H1 (cell line): ENCODE measurements around the gene NFASC. TPM values are rescaled to one million over a fixed set of nuclear protein-coding genes. Genes with fewer than 3 reads are reported as not detected.

Source experiments
- CTCF ChIA-PET: fragments of 300-600 bp; sonication (Branson Sonifier 250); formaldehyde crosslinking; loops from one replicate; lab custom pipeline; 2021; ENCODE audit not compliant: partially characterized antibody; lab: Charles Lee
- POLR2A ChIA-PET: fragments of 300-600 bp; sonication (Branson Sonifier 250); formaldehyde crosslinking; loops from one replicate; lab custom pipeline; 2021; ENCODE audit warnings: inconsistent platforms; ENCODE audit not compliant: partially characterized antibody; lab: Charles Lee
- DNase-seq, 2 experiments: peaks; one replicate each; pipeline versions ENCODE4 v3.0.0 to v3.0.0-alpha.2; 2010 to 2022; ENCODE audit warnings: low spot score in 2 of 2, low read depth in 1 of 2, mixed read lengths in 1 of 2
- FAIRE-seq: peaks from 2 replicates; lab custom pipeline; 2011; peaks lifted over from hg19 to GRCh38; lab: Jason Lieb, UNC
- H2AFZ ChIP-seq: 2 replicates; pipeline ENCODE4 v1.8.1; 2012; ENCODE audit warnings: low read length, inconsistent platforms
- H2AK5ac ChIP-seq: 2 replicates; pipeline ENCODE4 v1.6.1; 2013; ENCODE audit warnings: low read depth, low read length
- H2BK120ac ChIP-seq: replicated peaks from 2 replicates; pipeline ENCODE3; 2013; ENCODE audit warnings: low read depth, low read length, inconsistent platforms
- H2BK12ac ChIP-seq: 2 replicates; pipeline ENCODE4 v1.6.1; 2013; ENCODE audit warnings: low read depth, low read length
- H2BK15ac ChIP-seq: 2 replicates; pipeline ENCODE4 v1.6.1; 2013; ENCODE audit warnings: low read length
- H2BK20ac ChIP-seq: 2 replicates; pipeline ENCODE4 v1.6.1; 2013; ENCODE audit warnings: low read length
- H2BK5ac ChIP-seq: 2 replicates; pipeline ENCODE4 v1.6.1; 2013; ENCODE audit warnings: low read depth, low read length
- H3K14ac ChIP-seq: 2 replicates; pipeline ENCODE4 v1.6.1; 2013; ENCODE audit warnings: inconsistent platforms; ENCODE audit not compliant: insufficient read length
- H3K18ac ChIP-seq: 2 replicates; pipeline ENCODE4 v1.6.1; 2013; ENCODE audit warnings: low read length; ENCODE audit errors: extremely low read depth
- H3K23ac ChIP-seq: 2 replicates; pipeline ENCODE4 v1.6.1; 2013; ENCODE audit warnings: inconsistent platforms; ENCODE audit not compliant: insufficient read length
- H3K23me2 ChIP-seq: 2 replicates; pipeline ENCODE4 v1.6.1; 2013; ENCODE audit warnings: low read depth, low read length
- H3K27ac ChIP-seq: 2 replicates; pipeline ENCODE4 v1.6.1; 2011; ENCODE audit warnings: low read depth, low read length, inconsistent platforms
- H3K27me3 ChIP-seq, 4 experiments: replicated peaks in 1 of 4; 1 replicate in 1 of 4; 2 replicates in 3 of 4; pipeline versions ENCODE4 v1.6.1 to v1.8.1; 2011 to 2013; ENCODE audit warnings: low read length in 3 of 4, mild to moderate bottlenecking in 3 of 4, inconsistent platforms in 2 of 4, mixed read lengths in 2 of 4, moderate library complexity in 1 of 4; ENCODE audit not compliant: control insufficient read depth in 3 of 4, insufficient read depth in 3 of 4; ENCODE audit errors: extremely low read depth in 1 of 4
- H3K36me3 ChIP-seq, 4 experiments: 2 replicates each; pipeline versions ENCODE4 v1.6.1 to v1.8.1; 2011 to 2013; ENCODE audit warnings: mild to moderate bottlenecking in 4 of 4, low read length in 3 of 4, moderate library complexity in 2 of 4, control low read depth in 1 of 4, inconsistent platforms in 1 of 4; ENCODE audit not compliant: insufficient read depth in 4 of 4, control insufficient read depth in 2 of 4
- H3K4ac ChIP-seq: replicated peaks from 2 replicates; pipeline ENCODE3; 2013; ENCODE audit warnings: low read length, low read depth, mixed read lengths, inconsistent platforms; ENCODE audit not compliant: insufficient read length
- H3K4me1 ChIP-seq, 4 experiments: replicated peaks in 1 of 4; 1 replicate in 1 of 4; 2 replicates in 3 of 4; pipeline versions ENCODE4 v1.6.1 to v1.8.1; 2011 to 2013; ENCODE audit warnings: low read length in 3 of 4, inconsistent platforms in 2 of 4, mixed read lengths in 1 of 4; ENCODE audit not compliant: insufficient read depth in 4 of 4, control insufficient read depth in 3 of 4
- H3K4me2 ChIP-seq, 2 experiments: 2 replicates each; pipeline versions ENCODE4 v1.6.1 to v1.8.1; 2011 to 2013; ENCODE audit warnings: low read depth in 2 of 2, low read length in 2 of 2, control low read depth in 1 of 2, inconsistent platforms in 1 of 2, mild to moderate bottlenecking in 1 of 2; ENCODE audit not compliant: insufficient read depth in 1 of 2
- H3K4me3 ChIP-seq, 4 experiments: fragments of 200-600, 300-600 bp in 1 of 4; sonication (generic), shearing (Covaris generic), sonication (Bioruptor Twin) in 1 of 4; 2 replicates each; pipeline versions ENCODE4 v1.5.1 to v1.8.1; 2011 to 2016; ENCODE audit warnings: low read length in 4 of 4, low read depth in 3 of 4, control low read depth in 2 of 4, inconsistent platforms in 2 of 4, mild to moderate bottlenecking in 2 of 4, mixed read lengths in 1 of 4, moderate library complexity in 1 of 4; ENCODE audit not compliant: insufficient read depth in 2 of 4; ENCODE audit errors: extremely low read depth in 1 of 4
- H3K56ac ChIP-seq: replicated peaks from 2 replicates; pipeline ENCODE3; 2013; ENCODE audit warnings: low read depth, mild to moderate bottlenecking, mixed read lengths, low read length, inconsistent platforms; ENCODE audit not compliant: insufficient read length
- H3K79me1 ChIP-seq: 2 replicates; pipeline ENCODE4 v1.6.1; 2013; ENCODE audit warnings: low read depth, low read length, control low read depth
- H3K79me2 ChIP-seq, 2 experiments: 2 replicates each; pipeline versions ENCODE4 v1.6.1 to v1.8.1; 2012 to 2013; ENCODE audit warnings: low read length in 2 of 2, mild to moderate bottlenecking in 2 of 2, inconsistent platforms in 1 of 2; ENCODE audit not compliant: insufficient read depth in 2 of 2, control insufficient read depth in 1 of 2
- H3K9ac ChIP-seq, 4 experiments: replicated peaks in 1 of 4; 1 replicate in 1 of 4; 2 replicates in 3 of 4; pipeline versions ENCODE4 v1.6.1 to v1.8.1; 2011 to 2013; ENCODE audit warnings: low read depth in 3 of 4, low read length in 3 of 4, control low read depth in 2 of 4, mild to moderate bottlenecking in 2 of 4, moderate library complexity in 2 of 4, inconsistent platforms in 1 of 4; ENCODE audit errors: extremely low read depth in 1 of 4
- H3K9me3 ChIP-seq, 2 experiments: 2 replicates each; pipeline versions ENCODE4 v1.6.1 to v1.8.1; 2012 to 2013; ENCODE audit warnings: mild to moderate bottlenecking in 2 of 2, moderate library complexity in 2 of 2, control low read depth in 1 of 2, inconsistent platforms in 1 of 2, low read depth in 1 of 2, low read length in 1 of 2, mixed read lengths in 1 of 2; ENCODE audit not compliant: insufficient read depth in 2 of 2
- H4K20me1 ChIP-seq, 2 experiments: replicated peaks in 1 of 2; 2 replicates each; pipeline versions ENCODE3 to v1.8.1; 2011 to 2013; ENCODE audit warnings: inconsistent platforms in 2 of 2, low read length in 2 of 2, mild to moderate bottlenecking in 1 of 2; ENCODE audit not compliant: insufficient read depth in 2 of 2, control insufficient read depth in 1 of 2
- H4K5ac ChIP-seq: 2 replicates; pipeline ENCODE4 v1.6.1; 2013; ENCODE audit warnings: low read length, low read depth, mixed read lengths, inconsistent platforms; ENCODE audit not compliant: insufficient read length
- H4K8ac ChIP-seq: 2 replicates; pipeline ENCODE4 v1.8.0; 2013; ENCODE audit warnings: mild to moderate bottlenecking, moderate library complexity, low read length, inconsistent platforms; ENCODE audit not compliant: insufficient read depth; ENCODE audit errors: extremely low read depth
- H4K91ac ChIP-seq: replicated peaks from 2 replicates; pipeline ENCODE3; 2013; ENCODE audit warnings: low read length, mixed read lengths, inconsistent platforms; ENCODE audit not compliant: insufficient read length
- CBX5 ChIP-seq: fragments of 300-800, 300-1000 bp; sonication (generic); IDR thresholded peaks from 2 replicates; pipeline ENCODE4 v1.7.1; 2016; ENCODE audit warnings: antibody characterized with exemption, low read length, low read depth
- CBX8 ChIP-seq: fragments of 300-800, 300-1000 bp; sonication (generic); IDR thresholded peaks from 2 replicates; pipeline ENCODE4 v1.7.1; 2016; ENCODE audit warnings: low read depth, low read length, borderline replicate concordance
- CEBPB ChIP-seq: IDR thresholded peaks from 2 replicates; pipeline ENCODE4 v1.6.1; 2012; ENCODE audit warnings: low read depth, low read length
- CREB1 ChIP-seq: IDR thresholded peaks from 2 replicates; pipeline ENCODE4 v1.6.1; 2012; ENCODE audit warnings: inconsistent platforms
- FOSL1 ChIP-seq: IDR thresholded peaks from 2 replicates; pipeline ENCODE4 v1.6.1; 2011; ENCODE audit warnings: mild to moderate bottlenecking, low read depth, low read length, moderate library complexity; ENCODE audit not compliant: insufficient read depth
- HDAC6 ChIP-seq: IDR thresholded peaks from one replicate; pipeline ENCODE4 v1.7.1; 2012; ENCODE audit warnings: low read depth, mild to moderate bottlenecking, inconsistent platforms, low read length, moderate library complexity
- POU5F1 ChIP-seq: IDR thresholded peaks from 2 replicates; pipeline ENCODE4 v1.6.1; 2011; ENCODE audit warnings: low read depth, mild to moderate bottlenecking, low read length, moderate library complexity
- RAD21 ChIP-seq, 2 experiments: IDR thresholded peaks in 1 of 2; conservative IDR thresholded peaks in 1 of 2; 2 replicates each; pipeline ENCODE4 v1.6.1; 2011; ENCODE audit warnings: low read depth in 2 of 2, low read length in 2 of 2, improper control_type of control experiment in 1 of 2, inconsistent platforms in 1 of 2, mild to moderate bottlenecking in 1 of 2, moderate library complexity in 1 of 2
- SIX5 ChIP-seq: IDR thresholded peaks from 2 replicates; pipeline ENCODE4 v1.6.1; 2011; ENCODE audit warnings: mild to moderate bottlenecking, low read depth, low read length
- SP1 ChIP-seq: IDR thresholded peaks from 2 replicates; pipeline ENCODE4 v1.6.1; 2011; ENCODE audit warnings: low read depth, low read length
- YY1 ChIP-seq: IDR thresholded peaks from 2 replicates; pipeline ENCODE4 v1.6.1; 2011; ENCODE audit warnings: low read depth, mild to moderate bottlenecking, low read length
- WGBS, 2 experiments: shearing (Covaris generic) in 1 of 2; methylation state at CpG; one replicate each; pipeline versions ENCODE4 v1.1.6 to v1.1.7; 2013 to 2015; ENCODE audit warnings: low lambda C conversion rate in 2 of 2, mixed read lengths in 2 of 2, inconsistent platforms in 1 of 2, low coverage in 1 of 2, missing lambda C conversion rate in 1 of 2; ENCODE audit not compliant: insufficient replicate concordance in 2 of 2, insufficient coverage in 1 of 2, insufficient read length in 1 of 2; ENCODE audit errors: extremely low coverage in 1 of 2, missing lambda C conversion rate in 1 of 2; 5-methylcytosine and 5-hydroxymethylcytosine counted together
- polyA plus RNA-seq, 7 experiments: library from polyadenylated mRNA; depleted of rRNA in 3 of 7; stranded (reverse) in 5 of 7; unstranded in 2 of 7; fragments of >200 nt in 5 of 7; fragments of 200-250 nt in 2 of 7; gene quantifications; 1 replicate in 5 of 7; 2 replicates in 1 of 7; 4 replicates in 1 of 7; pipeline versions ENCODE4 v1.2.1 to v1.2.3, GENCODE V29; 2011 to 2013; ENCODE audit warnings: missing spikeins in 2 of 7, mixed read lengths in 2 of 7
- total RNA-seq: library from RNA; stranded (reverse); fragmentation: NEBNext Ultra II Directional; extraction: Animal tissue kit (Norgen Biotek cat#: 25700); gene quantifications from 2 replicates; pipeline ENCODE4 v1.2.1, GENCODE V29; 2021
- TF ChIP-seq, protein P1 (sequence below), 3 experiments: IDR thresholded peaks; 1 replicate in 2 of 3; 2 replicates in 1 of 3; pipeline versions ENCODE4 v1.5.1 to v1.6.1; 2011; ENCODE audit warnings: low read length in 3 of 3, mild to moderate bottlenecking in 3 of 3, inconsistent platforms in 2 of 3, low read depth in 1 of 3, moderate library complexity in 1 of 3; ENCODE audit not compliant: insufficient read depth in 1 of 3; ENCODE audit errors: control extremely low read depth in 1 of 3

The NFASC gene
- total and polyA plus RNA-seq, 2 of the 8 experiments (the other 6 are each of a cell fraction or from before 2014, with no cell fraction given), result 5.0 to 15.2 TPM

GRCh38 chr1:205028924-205029323 lies 158.3 kb downstream of the NFASC start:
- Histone ChIP-seq H3K4me2 (no peak overlapping the region), H3K36me3 (no peaks in the 10 kb centered on the region), H3K27ac (no peak overlapping the region), H3K79me2 (no peaks in the 10 kb centered on the region), H4K8ac (no peak overlapping the region), H3K27me3 (no peaks in the 10 kb centered on the region), H2BK5ac (no peak overlapping the region), H3K14ac (no peak overlapping the region), H2BK20ac (no peak overlapping the region), H3K79me1 (no peaks in the 10 kb centered on the region), H3K9me3 (no peaks in the 10 kb centered on the region), H2BK15ac (no peak overlapping the region), H4K91ac (no peak overlapping the region), H2AFZ (no peak overlapping the region), H3K23ac (no peak overlapping the region), H4K20me1 (no peaks in the 10 kb centered on the region), H3K23me2 (peaks cover 2% of the 10 kb centered on the region; the same call in 1 of the 2 replicates), H2BK12ac (no peak overlapping the region), H3K18ac (no peak overlapping the region), H2BK120ac (no peak overlapping the region), H3K9ac (no peak overlapping the region), H3K56ac (no peak overlapping the region), H3K4me3 (no peak overlapping the region), H4K5ac (no peak overlapping the region), H3K4ac (no peak overlapping the region), H3K4me1 (peaks cover 0 to 11% (median 7%) of the 10 kb centered on the region in 4 experiments; a peak in 6 of 7 replicates), H2AK5ac (no peak overlapping the region)
- FAIRE-seq (no peak), DNase-seq (no peak)
- CTCF ChIA-PET, result interaction anchor here (0.7 to 33.2 kb wide), 12 partner anchors 9 to 673 kb away, joined by 3 to 531 read pairs (median 5); no protein-coding TSS in a partner anchor
- POLR2A ChIA-PET, result interaction anchor here (1.3 kb wide), 1 partner anchor 10 kb away, joined by 4 read pairs; no protein-coding TSS in a partner anchor
- 83% methylated on average over 4 of the region's 4 CpGs; no CpG with 5 or more reads in 1 of the 2 experiments for WGBS, 2 experiments
- no peak for TF ChIP-seq YY1
- TF ChIP-seq CREB1, result no peak
- TF ChIP-seq CBX5, result no peak
- TF ChIP-seq HDAC6, result no peak
- no peak for TF ChIP-seq CBX8
- no peak for TF ChIP-seq FOSL1
- TF ChIP-seq SP1, result no peak
- TF ChIP-seq CEBPB, result no peak
- TF ChIP-seq POU5F1, result no peak
- TF ChIP-seq, protein P1, sequence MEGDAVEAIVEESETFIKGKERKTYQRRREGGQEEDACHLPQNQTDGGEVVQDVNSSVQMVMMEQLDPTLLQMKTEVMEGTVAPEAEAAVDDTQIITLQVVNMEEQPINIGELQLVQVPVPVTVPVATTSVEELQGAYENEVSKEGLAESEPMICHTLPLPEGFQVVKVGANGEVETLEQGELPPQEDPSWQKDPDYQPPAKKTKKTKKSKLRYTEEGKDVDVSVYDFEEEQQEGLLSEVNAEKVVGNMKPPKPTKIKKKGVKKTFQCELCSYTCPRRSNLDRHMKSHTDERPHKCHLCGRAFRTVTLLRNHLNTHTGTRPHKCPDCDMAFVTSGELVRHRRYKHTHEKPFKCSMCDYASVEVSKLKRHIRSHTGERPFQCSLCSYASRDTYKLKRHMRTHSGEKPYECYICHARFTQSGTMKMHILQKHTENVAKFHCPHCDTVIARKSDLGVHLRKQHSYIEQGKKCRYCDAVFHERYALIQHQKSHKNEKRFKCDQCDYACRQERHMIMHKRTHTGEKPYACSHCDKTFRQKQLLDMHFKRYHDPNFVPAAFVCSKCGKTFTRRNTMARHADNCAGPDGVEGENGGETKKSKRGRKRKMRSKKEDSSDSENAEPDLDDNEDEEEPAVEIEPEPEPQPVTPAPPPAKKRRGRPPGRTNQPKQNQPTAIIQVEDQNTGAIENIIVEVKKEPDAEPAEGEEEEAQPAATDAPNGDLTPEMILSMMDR (IDR thresholded peaks at IDR 0.05; ENCODE audit: control extremely low read depth in 1 of 3, insufficient read depth in 1 of 3, low read depth in 1 of 3, low read length in 3 of 3), result peak in 2 of 3 experiments; percentile 21 to 42; a peak in 2 of 4 replicates
- no peak for TF ChIP-seq SIX5
- TF ChIP-seq RAD21 (IDR thresholded peaks at IDR 0.05 in 1 of 2, conservative IDR thresholded peaks at IDR 0.05 in 1 of 2; ENCODE audit: low read depth in 2 of 2, low read length in 2 of 2), result peak; percentile 44 to 57
